ENCODE measurements around the gene C1orf115.
"Not testable (repeated sequence)": the region's sequence is repeated elsewhere in the genome, so short reads cannot be mapped to it uniquely, and the experiment has no call there.

C1orf115 gene, protein sequence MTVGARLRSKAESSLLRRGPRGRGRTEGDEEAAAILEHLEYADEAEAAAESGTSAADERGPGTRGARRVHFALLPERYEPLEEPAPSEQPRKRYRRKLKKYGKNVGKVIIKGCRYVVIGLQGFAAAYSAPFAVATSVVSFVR

DNA sequence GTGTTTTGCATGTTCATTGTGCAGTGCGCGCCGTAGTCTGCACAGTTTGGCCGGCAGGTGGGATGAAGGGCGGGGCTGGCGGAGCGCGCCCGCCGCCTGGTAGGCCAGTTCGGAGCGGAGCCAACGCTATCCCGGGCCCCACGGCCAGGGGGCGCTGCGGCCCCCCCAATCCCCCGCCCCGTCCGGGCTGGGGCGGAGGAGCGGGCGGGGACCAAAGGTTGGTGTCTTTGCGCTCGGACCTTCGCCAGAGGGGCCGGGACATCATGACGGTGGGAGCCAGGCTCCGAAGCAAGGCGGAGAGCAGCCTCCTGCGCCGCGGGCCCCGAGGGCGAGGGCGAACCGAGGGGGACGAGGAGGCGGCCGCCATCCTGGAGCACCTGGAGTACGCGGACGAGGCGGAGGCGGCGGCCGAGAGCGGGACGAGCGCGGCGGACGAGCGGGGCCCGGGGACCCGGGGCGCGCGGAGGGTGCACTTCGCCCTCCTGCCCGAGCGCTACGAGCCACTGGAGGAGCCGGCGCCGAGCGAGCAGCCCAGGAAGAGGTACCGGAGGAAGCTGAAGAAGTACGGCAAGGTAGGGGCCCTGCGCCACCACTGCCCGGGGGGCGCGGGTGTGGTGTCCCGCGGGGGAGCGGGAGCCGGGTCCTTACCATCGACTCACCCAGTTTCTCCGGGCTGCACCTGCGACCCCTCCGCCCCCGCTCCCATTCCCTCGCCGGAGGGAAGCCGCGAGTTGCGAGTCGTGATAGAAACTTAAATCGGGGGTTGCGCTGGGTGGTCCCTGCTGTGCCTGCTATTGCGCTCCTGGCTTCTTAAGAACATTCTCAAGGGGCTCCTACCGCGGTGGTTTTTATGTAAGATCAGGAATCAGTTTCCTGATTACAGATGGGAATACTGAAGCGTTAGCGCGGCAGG, at the start of gene C1orf115:
TSS of gene C1orf115 (plus strand) at position 224 of the 913 bp plus-strand sequence. CDS start at position 264, 40 bp downstream.
- DNase-seq (ENCODE audit: low read depth) = no peak

DNA sequence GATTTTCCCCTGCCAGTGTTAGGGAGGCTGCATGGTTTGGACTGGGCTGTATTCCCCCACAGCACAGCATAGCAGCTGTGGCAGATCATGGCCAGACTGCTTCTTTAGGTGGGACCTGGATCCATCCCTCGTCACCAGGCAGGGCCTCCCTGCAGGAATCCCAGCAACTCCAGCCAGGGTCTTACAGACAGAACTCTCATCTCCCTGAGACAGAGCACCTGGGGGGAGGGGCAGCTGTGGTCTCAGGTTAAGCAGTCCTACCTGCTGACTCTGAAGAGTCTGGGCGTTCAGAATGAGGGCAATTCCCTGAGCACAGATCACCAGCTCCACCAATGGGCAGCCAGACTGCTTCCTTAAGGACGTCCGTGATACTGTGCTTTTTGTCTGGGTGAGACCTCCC, 47.9 kb upstream of the C1orf115 start:
- DNase-seq (ENCODE audit: low read depth) = no peak

DNA sequence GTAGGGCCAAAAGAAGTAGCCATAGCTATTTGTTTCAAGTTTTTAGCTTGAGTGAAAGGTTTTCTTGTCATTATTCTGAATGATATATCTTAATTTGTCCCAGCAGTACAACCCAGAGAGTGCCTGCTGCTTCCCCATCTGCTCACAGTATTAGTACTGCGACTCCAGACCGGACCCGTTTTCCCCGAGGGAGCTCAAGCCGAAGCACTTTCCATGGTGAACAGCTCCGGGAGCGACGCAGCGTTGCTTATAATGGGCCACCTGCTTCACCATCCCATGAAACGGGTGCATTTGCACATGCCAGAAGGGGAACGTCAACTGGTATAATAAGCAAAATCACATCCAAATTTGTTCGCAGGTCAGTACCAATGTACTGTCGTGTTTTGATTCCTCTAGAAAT, 37.2 kb upstream of the C1orf115 start:
- no peak for DNase-seq (ENCODE audit: low read depth)

DNA sequence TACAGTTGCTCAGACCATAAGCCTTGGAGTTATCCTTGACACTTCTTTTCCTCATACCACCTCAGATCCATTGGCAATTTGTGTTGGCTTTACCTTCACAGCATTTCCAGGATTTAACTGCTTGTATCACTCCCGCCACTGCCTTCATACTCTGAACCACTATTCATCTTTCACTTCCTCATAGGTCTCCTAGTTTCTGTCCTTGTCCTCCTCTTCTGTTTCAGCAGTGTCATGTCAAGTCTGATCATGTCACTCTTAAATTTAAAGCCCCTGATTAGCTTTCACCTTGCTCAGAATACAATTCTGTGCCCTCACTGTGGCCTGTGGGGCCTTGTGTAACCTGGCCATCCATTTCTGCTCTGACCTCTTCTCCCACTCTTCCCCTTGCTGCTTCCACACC, 34.7 kb upstream of the C1orf115 start:
- DNase-seq (ENCODE audit: low read depth) = no peak

DNA sequence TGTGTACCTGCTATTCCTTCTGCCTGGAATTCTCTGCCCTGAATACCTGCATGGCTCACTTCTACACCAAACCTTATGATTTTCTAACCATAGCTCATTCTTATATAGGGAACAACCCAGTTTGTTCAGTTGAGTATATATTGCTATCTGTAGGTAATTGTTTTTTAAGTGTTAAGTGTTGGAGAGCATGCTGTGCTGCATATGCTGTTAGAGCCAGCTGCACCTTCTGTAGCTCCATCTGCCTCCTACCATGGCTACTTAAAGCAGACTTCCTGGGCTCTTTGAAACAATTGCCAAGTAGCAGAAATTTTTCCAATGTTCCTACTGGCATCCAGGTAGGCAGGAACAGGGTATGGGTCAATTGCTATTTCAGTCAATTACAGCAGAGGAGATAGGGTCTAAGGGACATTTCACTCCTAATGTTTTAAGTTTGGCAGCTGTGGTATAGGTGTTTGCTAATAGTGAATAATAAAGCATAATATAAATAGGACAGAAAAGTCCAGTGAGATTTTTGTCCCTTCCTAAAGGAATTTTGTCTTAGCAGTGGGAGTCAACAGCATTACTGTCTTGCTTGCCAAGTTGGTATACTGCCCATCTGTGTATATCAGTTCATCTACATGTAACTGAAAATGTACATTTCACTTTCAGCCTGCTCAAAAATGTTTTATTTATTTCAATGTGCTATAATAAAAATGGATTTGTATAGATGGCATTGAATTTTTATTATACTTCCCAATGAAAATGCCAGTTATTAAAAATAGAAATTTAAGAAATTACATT, 34.0 kb upstream of the C1orf115 start:
- DNase-seq (ENCODE audit: low read depth) = no peak

DNA sequence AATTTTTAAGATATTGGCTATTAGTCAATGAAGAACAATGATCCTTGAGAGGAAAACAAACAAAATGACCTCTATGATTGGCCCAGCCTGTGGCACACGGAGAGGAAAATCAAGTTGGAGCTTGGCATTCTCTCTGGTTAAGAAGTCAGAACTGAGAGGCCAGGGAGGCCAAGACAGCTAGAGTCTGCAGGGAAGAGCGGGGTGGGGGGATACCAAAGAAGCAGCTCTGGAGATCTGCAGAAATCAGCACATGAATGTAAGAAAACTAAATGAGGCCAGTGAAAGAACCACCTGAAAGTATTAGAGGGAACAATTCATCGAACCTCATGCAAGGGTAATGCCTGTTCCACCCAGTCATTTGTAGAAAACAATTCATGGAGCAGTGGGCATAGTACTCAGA, 23.8 kb upstream of the C1orf115 start:
- DNase-seq (ENCODE audit: low read depth) = no peak

DNA sequence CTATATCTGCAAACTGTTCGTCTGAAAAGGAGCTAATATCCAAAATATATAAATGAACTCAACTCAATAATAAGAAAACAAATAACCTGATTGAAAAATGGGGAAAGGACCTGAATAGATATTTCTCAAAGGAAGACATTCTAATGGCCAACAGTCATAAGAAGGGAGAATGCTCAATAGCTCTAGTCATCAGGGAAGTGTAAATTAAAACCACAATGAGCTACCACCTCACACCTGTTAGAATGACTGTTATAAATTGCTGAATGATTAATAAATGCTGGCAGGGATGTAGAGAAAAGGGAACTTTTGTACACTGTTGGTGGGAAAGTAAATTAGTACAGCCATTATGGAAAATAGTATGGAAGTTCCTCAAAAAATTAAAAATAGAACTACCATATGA, 21.2 kb upstream of the C1orf115 start:
- DNase-seq (ENCODE audit: low read depth) = no peak

DNA sequence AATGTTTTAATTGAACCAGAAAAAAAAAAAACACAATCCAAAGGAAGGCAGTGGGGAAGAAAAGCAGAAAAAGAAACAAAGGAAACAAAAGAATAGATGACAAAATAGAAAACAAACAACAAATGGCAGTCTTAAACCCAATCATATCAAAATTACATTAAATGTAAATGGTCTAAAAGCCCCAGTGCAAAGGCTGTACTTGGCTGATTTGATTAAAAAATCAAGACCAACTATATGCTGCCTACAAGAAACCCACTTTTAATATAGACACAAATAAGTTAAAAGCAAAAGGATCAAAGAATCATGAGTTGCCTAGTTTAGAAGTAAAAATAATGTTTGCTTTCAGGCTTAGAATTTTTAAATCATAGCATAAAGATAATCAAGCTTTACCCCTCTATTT, 19.8 kb upstream of the C1orf115 start:
- DNase-seq (ENCODE audit: low read depth) = no peak

DNA sequence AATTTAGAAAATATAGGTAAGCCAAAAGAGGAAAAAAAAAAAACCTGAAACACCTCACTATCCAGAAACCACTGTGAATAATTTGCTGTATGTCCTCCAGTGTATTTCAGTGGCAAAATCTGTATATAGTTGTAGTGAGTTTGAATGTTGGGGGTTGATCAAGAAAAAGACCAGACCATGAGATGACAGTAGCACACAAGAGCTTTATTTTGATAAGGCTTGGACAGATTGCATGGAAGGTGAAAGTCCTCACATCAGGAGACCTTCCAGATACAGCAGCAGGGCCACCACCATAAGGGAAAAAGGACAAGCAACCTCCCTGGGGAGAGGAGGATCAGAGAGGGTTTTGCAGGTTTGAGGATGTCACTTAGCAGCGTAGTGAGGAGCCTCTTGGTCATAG, 16.2 kb upstream of the C1orf115 start:
- no peak for DNase-seq (ENCODE audit: low read depth)

DNA sequence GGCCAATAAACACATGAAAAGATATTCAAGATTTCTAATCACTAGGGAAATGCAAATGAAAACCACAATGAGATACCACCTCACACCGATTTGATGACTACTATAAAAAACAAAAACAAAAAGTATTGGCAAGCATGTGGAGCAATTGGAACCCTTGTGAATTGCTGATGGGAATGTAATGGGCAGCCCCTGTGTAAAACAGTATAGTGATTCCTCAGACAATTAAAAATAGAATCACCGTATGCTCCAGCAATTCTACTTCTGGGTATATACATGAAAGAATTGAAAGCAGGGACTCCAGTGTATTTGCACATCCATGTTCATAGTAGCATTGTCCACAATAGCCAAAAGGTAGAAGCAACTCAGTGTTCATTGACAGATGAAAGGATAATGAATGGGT, 12.9 kb upstream of the C1orf115 start:
- DNase-seq (ENCODE audit: low read depth) = no peak

DNA sequence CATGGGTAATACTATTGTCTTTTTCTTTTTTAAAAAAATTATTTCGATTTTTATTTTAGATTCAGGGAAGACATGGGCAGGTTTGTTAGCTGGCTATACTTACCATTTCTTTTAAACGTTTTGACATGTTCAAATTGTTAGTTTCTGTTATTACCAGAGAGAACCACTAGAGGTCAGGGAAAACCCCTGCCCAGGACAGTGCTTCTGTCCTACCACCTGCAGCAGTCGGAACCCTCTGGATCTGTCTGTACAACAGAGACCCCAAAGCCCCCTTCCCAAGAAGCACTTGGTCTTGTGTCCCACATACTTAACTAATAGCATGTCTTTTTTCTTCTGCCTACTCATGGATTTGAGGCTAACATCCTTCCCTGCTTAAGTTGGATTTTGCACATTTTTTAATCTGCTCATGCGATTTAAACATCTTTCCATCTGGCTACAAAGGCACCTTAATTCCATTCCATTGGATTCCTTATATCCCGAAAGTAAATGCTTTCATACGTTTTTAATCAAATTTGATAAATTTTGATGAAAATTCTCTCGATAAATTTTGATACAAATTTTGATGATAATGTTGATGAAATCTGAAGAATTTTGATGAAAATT, 10.0 kb upstream of the C1orf115 start:
- no peak for DNase-seq (ENCODE audit: low read depth)

DNA sequence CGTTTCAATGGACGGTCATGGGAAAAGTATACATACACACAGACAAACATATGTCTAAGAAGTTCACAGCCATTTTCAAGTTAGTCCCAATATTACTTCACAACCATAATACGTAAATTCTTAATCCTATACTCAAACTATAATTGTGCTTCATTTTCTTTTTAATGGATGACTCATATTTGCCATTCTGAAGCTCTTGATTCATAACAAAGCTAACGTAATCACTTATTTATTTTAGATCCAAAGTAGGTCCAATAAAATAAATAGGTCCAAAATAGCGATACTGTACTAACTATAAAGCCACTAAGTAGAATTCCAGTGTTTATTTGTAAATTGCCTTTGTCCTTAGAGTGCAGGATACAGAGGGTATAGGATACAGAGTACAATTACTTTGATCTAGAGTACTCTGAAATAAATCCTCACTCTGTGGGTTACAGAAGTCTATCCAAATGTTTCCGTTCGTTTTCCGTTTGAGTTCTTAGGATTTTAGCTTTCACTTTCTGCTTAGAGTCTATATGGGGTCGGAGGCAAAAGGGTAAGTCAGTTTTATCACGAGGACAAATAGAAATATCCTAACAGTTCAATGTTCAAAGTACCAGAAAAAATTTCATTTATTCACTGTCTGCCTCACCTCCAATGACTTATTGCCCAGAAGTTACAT, 8.8 kb upstream of the C1orf115 start:
- DNase-seq (ENCODE audit: low read depth) = no peak

DNA sequence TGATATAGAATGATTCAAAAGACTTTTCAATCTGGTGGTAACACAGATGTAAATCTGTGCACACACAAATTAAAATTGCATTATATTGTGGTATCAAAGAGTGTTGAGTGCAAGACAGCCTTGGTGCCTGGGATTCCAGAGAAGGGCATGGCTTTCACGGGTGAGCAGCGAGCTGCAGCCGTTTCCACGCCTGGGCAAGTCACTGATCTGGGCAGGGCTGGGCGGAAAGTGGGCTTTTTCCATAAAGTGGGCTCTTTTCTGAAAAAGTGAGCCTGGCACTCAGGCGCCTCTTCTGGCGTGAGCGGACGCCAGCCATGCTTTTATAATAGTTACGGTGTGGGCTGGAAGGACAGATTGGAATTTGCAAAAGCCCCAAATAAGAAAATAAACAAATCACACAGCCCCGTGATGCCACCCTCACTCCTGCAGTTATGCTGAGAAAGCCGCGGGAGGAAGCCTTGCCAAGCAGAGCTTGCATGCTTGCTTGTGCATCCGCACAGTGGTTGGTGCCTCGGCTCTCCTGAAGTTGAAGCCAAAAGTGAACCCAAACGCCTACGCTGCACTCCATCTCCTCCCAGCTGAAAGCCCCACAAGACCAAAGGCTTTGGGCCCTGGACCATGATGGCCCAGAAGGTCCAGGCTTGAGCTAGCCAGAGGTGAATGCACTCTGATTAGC, 7.1 kb upstream of the C1orf115 start:
- no peak for DNase-seq (ENCODE audit: low read depth)

DNA sequence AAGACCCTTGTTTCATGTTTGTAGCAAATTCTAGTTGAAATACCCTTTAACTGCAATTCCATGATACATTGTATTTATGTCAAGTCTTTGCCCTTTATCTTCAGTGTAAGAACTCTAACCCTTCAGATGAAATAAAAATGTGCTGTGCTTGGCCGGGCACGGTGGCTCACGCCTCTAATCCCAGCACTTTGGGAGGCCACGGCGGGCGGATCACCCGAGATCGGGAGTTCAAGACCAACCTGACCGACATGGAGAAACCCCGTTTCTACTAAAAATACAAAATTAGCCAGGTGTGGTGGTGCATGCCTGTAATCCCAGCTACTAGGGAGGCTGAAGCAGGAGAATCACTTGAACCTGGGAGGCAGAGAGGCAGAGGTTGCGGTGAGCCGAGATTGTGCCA, 6.4 kb upstream of the C1orf115 start:
- not testable (repeated sequence) for DNase-seq (ENCODE audit: low read depth)

DNA sequence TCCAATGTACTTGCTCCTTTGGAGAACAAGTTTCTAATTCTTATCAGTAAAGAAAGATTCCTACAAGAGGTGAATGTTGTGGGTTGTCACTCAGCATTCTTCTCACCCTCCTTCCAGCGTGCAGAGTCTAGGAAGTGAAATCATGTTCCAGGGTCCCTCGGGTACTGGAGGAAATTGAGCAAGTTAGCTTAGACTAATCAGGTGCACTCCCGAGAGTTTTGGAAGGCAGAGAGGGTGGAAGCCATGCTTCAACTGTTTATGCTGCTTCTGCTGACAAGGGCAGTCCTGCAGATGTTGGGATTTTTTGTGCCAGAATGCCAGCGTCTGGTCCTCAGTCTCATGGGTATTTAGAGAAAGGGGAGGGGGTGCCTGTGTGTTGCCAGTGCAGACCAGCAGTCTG, 5.3 kb upstream of the C1orf115 start:
- no peak for DNase-seq (ENCODE audit: low read depth)

DNA sequence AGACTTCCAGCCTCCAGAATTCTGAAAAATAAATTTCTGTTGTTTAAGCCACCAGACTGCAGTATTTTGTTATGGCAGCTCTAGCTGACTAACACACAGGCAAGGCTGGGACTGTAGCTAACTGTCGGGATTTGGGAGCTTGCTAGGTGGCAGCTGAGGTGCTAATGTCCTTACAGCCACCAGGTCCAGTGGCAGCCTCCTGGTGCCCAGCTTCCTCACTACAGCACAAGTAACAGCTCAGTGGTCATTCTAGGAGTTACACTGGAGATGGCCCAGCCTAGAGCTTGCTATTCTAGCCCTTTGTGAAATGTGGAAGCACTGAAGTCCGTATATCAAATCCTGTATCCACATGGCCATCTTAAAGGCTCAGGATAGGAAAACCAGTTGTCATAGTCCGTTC, 4.3 kb upstream of the C1orf115 start:
- no peak for DNase-seq (ENCODE audit: low read depth)

DNA sequence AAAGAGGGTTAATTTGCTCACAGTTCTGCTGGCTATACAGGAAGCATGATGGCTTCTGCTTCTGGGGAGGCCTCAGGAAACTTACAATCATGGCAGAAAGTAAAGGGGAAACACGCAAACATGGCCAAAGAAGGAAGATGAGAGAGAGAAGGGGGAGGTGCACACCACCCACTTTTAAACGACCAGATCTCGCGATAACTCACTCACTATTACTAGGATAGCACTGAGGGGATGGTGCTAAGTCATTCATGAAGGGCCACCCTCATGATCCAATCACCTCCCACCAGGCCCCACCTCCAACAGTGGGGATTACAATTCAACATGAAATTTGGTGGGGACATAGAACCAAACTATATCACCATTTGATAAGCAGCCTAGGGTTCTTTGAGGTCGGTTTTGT, 2.4 kb upstream of the C1orf115 start:
- no peak for DNase-seq (ENCODE audit: low read depth)

DNA sequence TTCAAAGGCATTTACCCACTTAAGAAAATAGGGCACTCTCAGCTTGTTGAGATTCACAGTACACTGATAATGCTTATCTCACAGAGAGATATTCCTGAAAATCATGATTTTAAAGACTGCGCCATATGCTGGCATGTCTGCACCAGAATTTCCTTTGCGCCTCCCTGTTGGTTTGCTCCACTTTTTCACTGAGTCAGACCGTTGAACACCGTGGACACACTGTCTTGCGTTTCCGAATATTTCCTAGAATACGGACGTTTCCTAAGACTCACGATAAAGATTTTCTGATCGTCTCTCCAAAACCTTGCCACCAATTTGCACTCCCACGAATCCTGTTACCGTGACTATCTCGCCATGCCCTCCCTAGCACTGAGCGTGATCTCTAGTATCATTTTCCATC, 497 bp upstream of the C1orf115 start:
- no peak for DNase-seq (ENCODE audit: low read depth)

DNA sequence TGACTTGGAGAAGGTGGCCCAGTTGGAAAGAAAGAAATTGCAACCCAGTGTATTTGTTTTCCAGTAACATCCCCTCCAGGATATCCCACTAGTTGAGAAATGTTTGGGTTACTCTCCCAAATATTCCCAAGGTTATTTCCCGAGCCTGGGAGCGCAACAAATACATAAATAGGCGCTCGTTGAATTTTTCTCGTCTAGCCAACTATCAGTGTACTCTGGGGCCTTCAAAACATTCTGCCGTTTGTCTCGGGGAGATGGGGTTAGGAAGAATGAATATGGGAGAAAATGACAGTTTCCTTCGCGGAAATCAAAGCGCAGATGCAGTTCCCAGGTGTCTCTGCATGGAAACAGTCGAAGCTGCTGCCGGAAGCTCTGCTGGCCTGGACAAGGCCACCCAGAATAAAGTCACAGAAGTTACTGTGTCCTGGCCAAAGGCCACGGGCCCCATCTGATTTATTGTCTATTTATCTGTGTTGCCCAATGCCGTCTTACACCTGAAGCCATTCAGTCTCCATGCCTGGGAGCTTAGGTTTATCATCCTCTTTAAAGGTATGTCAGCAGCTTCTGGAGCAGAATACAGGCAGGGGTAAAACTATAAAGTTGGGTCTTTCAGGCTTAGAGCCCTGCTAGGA, 1.0 kb downstream of the C1orf115 start:
- no peak for DNase-seq (ENCODE audit: low read depth)

DNA sequence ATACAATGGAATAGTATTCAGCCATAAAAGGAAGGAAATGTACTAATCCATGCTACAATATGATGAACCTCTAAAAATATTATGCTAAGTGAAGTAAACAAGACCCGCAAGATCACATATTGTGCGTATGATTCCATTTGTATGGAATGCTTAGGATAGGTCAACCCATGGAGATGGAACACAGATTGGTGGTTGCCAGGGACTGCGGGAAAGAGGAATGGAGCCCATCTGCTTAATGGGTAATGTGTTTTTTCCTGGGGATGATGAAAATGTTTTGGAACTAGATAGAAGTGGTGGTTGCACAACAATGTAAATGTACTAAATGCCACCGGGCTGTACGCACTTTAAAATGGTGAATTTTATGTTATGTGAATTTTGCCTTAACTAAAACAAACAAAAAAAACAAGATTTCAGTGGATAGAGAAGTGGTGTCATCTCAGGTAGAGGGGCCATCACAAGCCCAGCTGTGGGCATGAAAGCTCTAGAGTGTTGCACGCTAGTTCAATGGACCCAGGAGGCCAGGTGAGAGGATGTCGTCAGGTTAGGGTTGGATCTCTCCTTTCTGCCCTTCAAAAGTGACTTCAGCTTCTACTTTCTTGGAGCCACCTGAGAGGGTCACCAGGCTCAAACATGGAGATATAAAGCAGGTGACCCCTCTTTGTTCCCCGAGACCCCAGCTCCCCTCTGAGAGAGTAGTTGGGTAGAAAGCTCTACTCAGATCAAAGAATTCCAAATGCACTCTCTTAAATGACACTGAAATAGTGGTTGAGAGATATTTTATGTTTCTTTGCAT, 2.5 kb downstream of the C1orf115 start:
- peak; percentile 6 for DNase-seq (ENCODE audit: low read depth)
